Measurements from ENCODE around the gene PLK2. TPM values are rescaled to one million over a fixed set of nuclear protein-coding genes. Genes with fewer than 3 reads are reported as not detected.

PLK2 gene
- total RNA-seq, 1 donor from 2014 or later: 18.2 TPM

DNA sequence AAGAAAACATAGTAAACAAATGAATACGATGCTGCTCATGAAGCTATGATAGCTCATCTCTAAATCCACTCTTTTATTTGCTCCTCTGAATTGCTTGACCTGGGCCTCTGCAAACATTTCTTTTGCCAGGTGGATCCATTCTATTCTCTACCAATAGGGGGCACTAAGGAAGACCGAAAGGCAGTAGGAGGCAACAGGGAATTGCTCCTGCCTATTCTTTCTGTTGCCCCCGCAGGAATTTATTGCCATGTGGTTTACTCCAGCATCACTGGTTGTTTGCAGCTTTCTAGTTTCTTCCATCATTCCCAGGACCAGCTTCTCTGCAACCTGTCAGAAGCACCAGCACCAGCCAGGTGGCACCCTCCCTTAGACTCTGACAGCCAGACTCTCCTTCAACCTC is 36.6 kb upstream of the PLK2 start:
- DNase-seq (ENCODE audit: low spot score): no peak
- Mint-ChIP-seq H3K9me3 (no peaks in the 10 kb centered on the region), H3K27me3 (ENCODE audit: low read depth) (peaks cover 12% of the 10 kb centered on the region), H3K4me1 (ENCODE audit: low read depth) (peaks cover 3% of the 10 kb centered on the region), H3K4me3 (ENCODE audit: low read depth) (no peak overlapping the region), H3K27ac (no peak overlapping the region), H3K36me3 (ENCODE audit: low read depth) (no peaks in the 10 kb centered on the region)
- intact Hi-C loops (cut with micrococcal nuclease): no loop called here

GRCh38 chr5:58493141-58493540 is 33.3 kb upstream of the PLK2 start:
- Mint-ChIP-seq H3K4me3 (ENCODE audit: low read depth) (no peak overlapping the region), H3K27me3 (ENCODE audit: low read depth) (peaks cover 26% of the 10 kb centered on the region), H3K4me1 (ENCODE audit: low read depth) (peaks cover 2% of the 10 kb centered on the region), H3K27ac (no peak overlapping the region), H3K36me3 (ENCODE audit: low read depth) (no peaks in the 10 kb centered on the region), H3K9me3 (no peaks in the 10 kb centered on the region)
- intact Hi-C loops (cut with micrococcal nuclease): no loop called here
- no peak for DNase-seq (ENCODE audit: low spot score)

- H3K4me3 Mint-ChIP-seq (ENCODE audit: low read depth): no peak within 1 kb of the TSS
- H3K27ac Mint-ChIP-seq: no peak within 1 kb of the TSS
- intact Hi-C loops (cut with micrococcal nuclease): no loop called here
- H3K27me3 Mint-ChIP-seq (ENCODE audit: low read depth): peaks cover 28% of the 10 kb centered on the region
- H3K4me1 Mint-ChIP-seq (ENCODE audit: low read depth): peaks cover 2% of the 10 kb centered on the region
- H3K9me3 Mint-ChIP-seq: no peaks in the 10 kb centered on the region
- H3K36me3 Mint-ChIP-seq (ENCODE audit: low read depth): no peaks in the 10 kb centered on the region
- DNase-seq (ENCODE audit: low spot score): no peak
These were observed 31.5 kb upstream of the PLK2 start, which contains the start of gene GAPT for GRCh38 chr5:58491216-58491892. Gene GAPT, plus strand, starts transcription at chr5:58491435. Its CDS starts 3,102 bp downstream, at chr5:58494537.

DNA sequence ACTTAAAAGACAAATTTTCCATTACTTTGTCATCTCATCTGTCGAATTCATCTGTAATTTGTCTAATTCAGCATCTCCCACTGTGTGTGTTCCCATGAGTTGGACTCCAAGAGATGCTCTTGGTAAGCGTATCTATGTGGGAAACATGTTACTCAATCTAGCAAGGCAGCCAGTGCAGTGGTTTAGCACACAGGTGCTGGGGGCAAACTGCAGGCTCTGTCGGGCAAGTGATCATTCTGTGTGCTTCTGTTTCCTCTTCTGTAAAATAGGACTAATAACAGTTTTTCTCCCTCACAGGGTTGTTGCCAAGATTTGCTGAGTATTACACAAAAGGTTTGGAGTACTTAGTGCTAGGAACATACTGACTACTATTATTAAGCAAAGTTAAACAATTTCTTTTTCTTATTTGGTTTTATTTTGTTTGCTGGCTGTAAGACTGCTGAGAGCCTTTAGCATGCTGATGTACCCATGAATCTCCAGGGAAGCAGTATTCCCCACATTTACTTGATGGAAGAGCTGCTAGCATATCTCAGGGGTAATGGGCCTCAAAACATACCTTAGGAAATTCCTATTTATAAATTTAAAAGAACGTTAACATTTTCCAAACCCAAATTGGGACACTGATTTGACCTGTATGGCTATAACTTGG is 30.6 kb upstream of the PLK2 start:
- peaks cover 2% of the 10 kb centered on the region for H3K4me1 Mint-ChIP-seq (ENCODE audit: low read depth)
- H3K9me3 Mint-ChIP-seq: no peaks in the 10 kb centered on the region
- DNase-seq (ENCODE audit: low spot score): no peak
- intact Hi-C loops (cut with micrococcal nuclease): no loop called here
- no peak overlapping the region for H3K4me3 Mint-ChIP-seq (ENCODE audit: low read depth)
- peaks cover 22% of the 10 kb centered on the region for H3K27me3 Mint-ChIP-seq (ENCODE audit: low read depth)
- no peak overlapping the region for H3K27ac Mint-ChIP-seq
- H3K36me3 Mint-ChIP-seq (ENCODE audit: low read depth): no peaks in the 10 kb centered on the region

- H3K9me3 Mint-ChIP-seq: no peaks in the 10 kb centered on the region
- H3K4me1 Mint-ChIP-seq (ENCODE audit: low read depth): peaks cover 2% of the 10 kb centered on the region
- DNase-seq (ENCODE audit: low spot score): no peak
- H3K27ac Mint-ChIP-seq: no peak overlapping the region
- H3K36me3 Mint-ChIP-seq (ENCODE audit: low read depth): no peaks in the 10 kb centered on the region
- peaks cover 16% of the 10 kb centered on the region for H3K27me3 Mint-ChIP-seq (ENCODE audit: low read depth)
- intact Hi-C loops (cut with micrococcal nuclease): no loop called here
- no peak overlapping the region for H3K4me3 Mint-ChIP-seq (ENCODE audit: low read depth)
These were observed 26.4 kb upstream of the PLK2 start for GRCh38 chr5:58486290-58486689.

- Mint-ChIP-seq H3K9me3 (no peaks in the 10 kb centered on the region), H3K4me3 (ENCODE audit: low read depth) (no peak overlapping the region), H3K27me3 (ENCODE audit: low read depth) (peaks cover 7% of the 10 kb centered on the region), H3K4me1 (ENCODE audit: low read depth) (no peaks in the 10 kb centered on the region), H3K36me3 (ENCODE audit: low read depth) (no peaks in the 10 kb centered on the region), H3K27ac (no peak overlapping the region)
- intact Hi-C loops (cut with micrococcal nuclease): no loop called here
- no peak for DNase-seq (ENCODE audit: low spot score)
These were observed 24.6 kb upstream of the PLK2 start for GRCh38 chr5:58484505-58484904.

GRCh38 chr5:58482536-58482935 is 22.6 kb upstream of the PLK2 start:
- Mint-ChIP-seq H3K9me3 (no peaks in the 10 kb centered on the region), H3K27ac (no peak overlapping the region), H3K27me3 (ENCODE audit: low read depth) (no peaks in the 10 kb centered on the region), H3K4me1 (ENCODE audit: low read depth) (no peaks in the 10 kb centered on the region), H3K4me3 (ENCODE audit: low read depth) (no peak overlapping the region), H3K36me3 (ENCODE audit: low read depth) (no peaks in the 10 kb centered on the region)
- no peak for DNase-seq (ENCODE audit: low spot score)
- intact Hi-C loops (cut with micrococcal nuclease): no loop called here

- H3K4me3 Mint-ChIP-seq (ENCODE audit: low read depth): no peak overlapping the region
- intact Hi-C loops (cut with micrococcal nuclease): no loop called here
These were observed 21.9 kb upstream of the PLK2 start for GRCh38 chr5:58481828-58482227.

GRCh38 chr5:58481066-58481676 is 21.3 kb upstream of the PLK2 start:
- H3K36me3 Mint-ChIP-seq (ENCODE audit: low read depth): no peaks in the 10 kb centered on the region
- no peaks in the 10 kb centered on the region for H3K4me1 Mint-ChIP-seq (ENCODE audit: low read depth)
- H3K9me3 Mint-ChIP-seq: no peaks in the 10 kb centered on the region
- H3K27ac Mint-ChIP-seq: no peak overlapping the region
- H3K27me3 Mint-ChIP-seq (ENCODE audit: low read depth): no peaks in the 10 kb centered on the region
- DNase-seq (ENCODE audit: low spot score): no peak
- intact Hi-C loops (cut with micrococcal nuclease): no loop called here
- no peak overlapping the region for H3K4me3 Mint-ChIP-seq (ENCODE audit: low read depth)

More at GRCh38 chr5:58481828-58482227, 21.9 kb upstream of the PLK2 start:
- Mint-ChIP-seq H3K4me1 (ENCODE audit: low read depth) (no peaks in the 10 kb centered on the region), H3K27me3 (ENCODE audit: low read depth) (no peaks in the 10 kb centered on the region), H3K9me3 (no peaks in the 10 kb centered on the region), H3K27ac (no peak overlapping the region), H3K36me3 (ENCODE audit: low read depth) (no peaks in the 10 kb centered on the region)
- no peak for DNase-seq (ENCODE audit: low spot score)

GRCh38 chr5:58477760-58478376 is 18.0 kb upstream of the PLK2 start:
- intact Hi-C loops (cut with micrococcal nuclease): no loop called here
- peaks cover 5% of the 10 kb centered on the region for H3K9me3 Mint-ChIP-seq
- no peak for DNase-seq (ENCODE audit: low spot score)

GRCh38 chr5:58475404-58475803 is 15.5 kb upstream of the PLK2 start:
- intact Hi-C loops (cut with micrococcal nuclease): no loop called here

More at GRCh38 chr5:58477760-58478376, 18.0 kb upstream of the PLK2 start:
- no peak overlapping the region for H3K4me3 Mint-ChIP-seq (ENCODE audit: low read depth)
- H3K27ac Mint-ChIP-seq: no peak overlapping the region
- no peaks in the 10 kb centered on the region for H3K36me3 Mint-ChIP-seq (ENCODE audit: low read depth)
- H3K4me1 Mint-ChIP-seq (ENCODE audit: low read depth): no peaks in the 10 kb centered on the region
- H3K27me3 Mint-ChIP-seq (ENCODE audit: low read depth): peaks cover 3% of the 10 kb centered on the region

GRCh38 chr5:58469896-58470295 is 10.0 kb upstream of the PLK2 start:
- Mint-ChIP-seq H3K36me3 (ENCODE audit: low read depth) (no peaks in the 10 kb centered on the region), H3K4me3 (ENCODE audit: low read depth) (no peak overlapping the region), H3K27ac (no peak overlapping the region), H3K9me3 (no peaks in the 10 kb centered on the region), H3K27me3 (ENCODE audit: low read depth) (peaks cover 21% of the 10 kb centered on the region), H3K4me1 (ENCODE audit: low read depth) (peaks cover 9% of the 10 kb centered on the region)
- intact Hi-C loops (cut with micrococcal nuclease): no loop called here
- DNase-seq (ENCODE audit: low spot score): no peak

More at GRCh38 chr5:58475404-58475803, 15.5 kb upstream of the PLK2 start:
- Mint-ChIP-seq H3K36me3 (ENCODE audit: low read depth) (no peaks in the 10 kb centered on the region), H3K27ac (no peak overlapping the region), H3K9me3 (peaks cover 5% of the 10 kb centered on the region), H3K4me1 (ENCODE audit: low read depth) (no peaks in the 10 kb centered on the region), H3K27me3 (ENCODE audit: low read depth) (peaks cover 3% of the 10 kb centered on the region), H3K4me3 (ENCODE audit: low read depth) (no peak overlapping the region)
- DNase-seq (ENCODE audit: low spot score): no peak

DNA sequence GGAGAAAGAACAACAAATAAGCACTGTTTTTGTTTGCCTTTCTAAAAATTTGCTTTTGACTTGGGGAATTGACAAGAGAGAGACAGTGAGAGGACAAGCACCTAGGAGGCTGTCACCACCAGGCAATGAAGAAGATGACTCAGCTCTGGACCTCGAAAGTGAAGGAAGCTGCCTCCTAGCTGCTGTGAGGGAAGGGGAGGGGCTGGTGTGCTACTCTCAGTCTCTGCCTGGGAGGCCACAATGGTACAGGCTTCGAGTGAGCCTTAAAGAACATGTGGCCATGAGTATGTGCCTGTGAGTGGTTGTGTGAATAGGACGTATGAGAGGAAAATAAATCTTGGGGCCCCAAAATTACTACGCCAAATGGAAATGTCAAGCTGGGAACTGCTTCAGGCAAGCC is 7.1 kb upstream of the PLK2 start:
- DNase-seq (ENCODE audit: low spot score): peak; percentile 34
- intact Hi-C loops (cut with micrococcal nuclease): no loop called here
- peaks cover 18% of the 10 kb centered on the region for H3K27me3 Mint-ChIP-seq (ENCODE audit: low read depth)
- H3K27ac Mint-ChIP-seq: no peak overlapping the region
- H3K9me3 Mint-ChIP-seq: no peaks in the 10 kb centered on the region
- H3K36me3 Mint-ChIP-seq (ENCODE audit: low read depth): no peaks in the 10 kb centered on the region
- peaks cover 11% of the 10 kb centered on the region for H3K4me1 Mint-ChIP-seq (ENCODE audit: low read depth)
- H3K4me3 Mint-ChIP-seq (ENCODE audit: low read depth): no peak overlapping the region
